Activated naive CD8-positive, alpha-beta T cell (primary cell): ENCODE data around the gene CD164.

Experiments used
- H3K27ac Mint-ChIP-seq: one replicate; pipeline ENCODE4 v1.8.0; 2021; ENCODE audit warnings: mixed read lengths
- H3K27me3 Mint-ChIP-seq: one replicate; pipeline ENCODE4 v1.8.0; 2021; ENCODE audit warnings: mixed read lengths
- H3K36me3 Mint-ChIP-seq: one replicate; pipeline ENCODE4 v1.8.0; 2021; ENCODE audit warnings: mixed read lengths
- H3K4me1 Mint-ChIP-seq: one replicate; pipeline ENCODE4 v1.8.0; 2021; ENCODE audit warnings: low read depth, mixed read lengths
- H3K4me3 Mint-ChIP-seq: one replicate; pipeline ENCODE4 v1.8.0; 2021; ENCODE audit warnings: mild to moderate bottlenecking, mixed read lengths
- H3K9me3 Mint-ChIP-seq: one replicate; pipeline ENCODE4 v1.8.0; 2021; ENCODE audit warnings: low read depth, mixed read lengths

The CD164 gene

GRCh38 chr6:109320072-109320471 lies 62.2 kb downstream of the CD164 start:
- Mint-ChIP-seq H3K4me3 (no peak overlapping the region), H3K36me3 (no peaks in the 10 kb centered on the region), H3K4me1 (peaks cover 5% of the 10 kb centered on the region), H3K27ac (no peak overlapping the region), H3K9me3 (no peaks in the 10 kb centered on the region), H3K27me3 (no peaks in the 10 kb centered on the region)

GRCh38 chr6:109318328-109318876 lies 63.9 kb downstream of the CD164 start:
- Mint-ChIP-seq H3K36me3 (no peaks in the 10 kb centered on the region), H3K27ac (no peak overlapping the region), H3K4me3 (no peak overlapping the region), H3K27me3 (no peaks in the 10 kb centered on the region), H3K9me3 (no peaks in the 10 kb centered on the region), H3K4me1 (peaks cover 5% of the 10 kb centered on the region)

- Mint-ChIP-seq H3K27me3 (no peaks in the 10 kb centered on the region), H3K36me3 (no peaks in the 10 kb centered on the region), H3K27ac (no peak overlapping the region), H3K4me3 (no peak overlapping the region), H3K4me1 (no peaks in the 10 kb centered on the region), H3K9me3 (no peaks in the 10 kb centered on the region)
Observed at GRCh38 chr6:109316909-109317308, 65.4 kb downstream of the CD164 start.
